NCI-H2171 (cell line): ENCODE data around the gene ERBB4.
"Not testable (repeated sequence)": the region's sequence is repeated elsewhere in the genome, so short reads cannot be mapped to it uniquely, and the experiment has no call there.

Experiments used
- DNase-seq: peaks from one replicate; lab custom pipeline; 2025; lab: John Stamatoyannopoulos, UW

ERBB4 gene

GRCh38 chr2:212223696-212224095 lies 314.9 kb downstream of the ERBB4 start:
- no peak for DNase-seq

GRCh38 chr2:212213191-212213590 lies 325.4 kb downstream of the ERBB4 start:
- DNase-seq = no peak

GRCh38 chr2:212208467-212208866 lies 330.1 kb downstream of the ERBB4 start:
- no peak for DNase-seq

GRCh38 chr2:212197776-212198175 lies 340.8 kb downstream of the ERBB4 start:
- DNase-seq = no peak

GRCh38 chr2:212195626-212196025 lies 343.0 kb downstream of the ERBB4 start:
- DNase-seq = no peak

GRCh38 chr2:212194396-212194795 lies 344.2 kb downstream of the ERBB4 start:
- DNase-seq = no peak

- DNase-seq = no peak
Measured at GRCh38 chr2:212193803-212194202, 344.8 kb downstream of the ERBB4 start.

GRCh38 chr2:212193056-212193455 lies 345.5 kb downstream of the ERBB4 start:
- no peak for DNase-seq

GRCh38 chr2:212191438-212191837 lies 347.2 kb downstream of the ERBB4 start:
- DNase-seq = not testable (repeated sequence)

GRCh38 chr2:212186166-212186565 lies 352.4 kb downstream of the ERBB4 start:
- no peak for DNase-seq

GRCh38 chr2:212181646-212182045 lies 357.0 kb downstream of the ERBB4 start:
- no peak for DNase-seq

- DNase-seq = no peak
Measured at GRCh38 chr2:212180408-212181083, 358.1 kb downstream of the ERBB4 start.

- DNase-seq = peak; percentile 21
Measured at GRCh38 chr2:212177724-212178123, 360.9 kb downstream of the ERBB4 start.

GRCh38 chr2:212176151-212176550 lies 362.5 kb downstream of the ERBB4 start:
- no peak for DNase-seq

GRCh38 chr2:212173756-212174510 lies 364.7 kb downstream of the ERBB4 start:
- no peak for DNase-seq

GRCh38 chr2:212173331-212173730 lies 365.3 kb downstream of the ERBB4 start:
- DNase-seq = no peak

- no peak for DNase-seq
Measured at GRCh38 chr2:212170382-212170781, 368.2 kb downstream of the ERBB4 start.

GRCh38 chr2:212158081-212158480 lies 380.5 kb downstream of the ERBB4 start:
- no peak for DNase-seq

GRCh38 chr2:212157012-212157411 lies 381.6 kb downstream of the ERBB4 start:
- DNase-seq = no peak

GRCh38 chr2:212156088-212156487 lies 382.5 kb downstream of the ERBB4 start:
- DNase-seq = no peak

GRCh38 chr2:212154477-212154878 lies 384.1 kb downstream of the ERBB4 start:
- no peak for DNase-seq

- DNase-seq = no peak
Measured at GRCh38 chr2:212153923-212154322, 384.7 kb downstream of the ERBB4 start.

- peak; percentile 36 for DNase-seq
Measured at GRCh38 chr2:212147921-212148513, 390.6 kb downstream of the ERBB4 start.
